Measurements from ENCODE around the gene PBX2.

GRCh38 chr6:32137454-32137853, 52.5 kb downstream of the PBX2 start:
- TF ChIP-seq EZH2 (IDR thresholded peaks at IDR 0.05; ENCODE audit: insufficient read depth, poor library complexity, severe bottlenecking): no peak
- no peak for TF ChIP-seq EZH2phosphoT487 (IDR thresholded peaks at IDR 0.05; ENCODE audit: insufficient read depth, low read depth)
